ENCODE measurements around the gene POLR2H.

The POLR2H gene

DNA sequence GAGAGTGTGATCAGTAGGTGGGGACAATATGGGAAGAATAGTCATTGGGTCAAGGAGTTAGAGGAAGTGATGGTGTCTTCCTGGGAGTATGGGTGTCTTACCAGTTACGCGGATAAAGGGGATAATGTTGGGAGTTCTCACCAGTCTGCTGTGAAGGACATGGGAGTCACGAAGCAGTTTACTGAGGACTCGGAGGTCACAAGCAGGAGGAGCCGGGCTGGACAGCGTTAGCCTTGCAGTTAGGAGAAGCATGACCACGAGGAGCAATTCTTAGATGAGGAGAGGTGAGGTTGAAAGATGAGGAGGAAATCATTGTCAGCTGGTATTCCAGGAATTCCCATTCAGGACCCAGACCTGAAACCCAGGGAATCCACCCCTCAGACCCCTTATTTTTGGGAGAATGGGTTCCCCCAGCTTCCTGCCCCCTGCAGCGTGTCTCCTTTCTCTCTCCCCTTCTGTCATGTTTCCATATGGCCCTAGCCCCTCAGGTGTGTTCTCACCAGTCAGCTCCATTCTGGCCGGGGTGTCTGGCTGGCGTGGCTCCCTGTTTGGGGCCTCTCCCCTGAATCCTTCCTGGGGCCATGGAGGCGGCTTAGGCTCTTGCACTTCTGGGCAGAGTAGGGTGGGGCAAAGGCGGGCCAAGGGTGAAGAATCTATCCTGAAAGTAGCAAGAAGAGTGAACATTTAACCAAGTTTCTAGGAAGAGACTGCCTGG lies 14.4 kb downstream of the POLR2H start:
- no peak for DNase-seq

DNA sequence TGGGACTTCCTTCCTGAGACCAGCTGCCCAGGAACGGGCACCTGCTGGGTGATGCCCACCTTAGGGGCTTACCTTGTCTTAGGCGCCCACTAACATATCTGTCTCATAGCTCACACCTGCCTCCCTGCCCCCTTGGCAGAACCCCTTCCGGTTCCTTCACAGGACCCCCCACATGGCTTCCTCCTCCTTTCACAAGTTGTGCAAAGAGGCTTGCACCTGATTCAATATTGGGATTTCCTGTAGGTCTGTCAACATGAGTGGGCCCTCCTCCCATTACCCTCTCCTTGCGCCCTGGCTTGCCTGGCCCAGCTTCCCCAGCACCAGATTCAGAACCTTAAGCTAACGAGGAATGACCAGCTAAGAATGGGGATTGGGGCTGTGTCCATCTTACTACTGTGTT lies 15.9 kb downstream of the POLR2H start:
- no peak for DNase-seq

DNA sequence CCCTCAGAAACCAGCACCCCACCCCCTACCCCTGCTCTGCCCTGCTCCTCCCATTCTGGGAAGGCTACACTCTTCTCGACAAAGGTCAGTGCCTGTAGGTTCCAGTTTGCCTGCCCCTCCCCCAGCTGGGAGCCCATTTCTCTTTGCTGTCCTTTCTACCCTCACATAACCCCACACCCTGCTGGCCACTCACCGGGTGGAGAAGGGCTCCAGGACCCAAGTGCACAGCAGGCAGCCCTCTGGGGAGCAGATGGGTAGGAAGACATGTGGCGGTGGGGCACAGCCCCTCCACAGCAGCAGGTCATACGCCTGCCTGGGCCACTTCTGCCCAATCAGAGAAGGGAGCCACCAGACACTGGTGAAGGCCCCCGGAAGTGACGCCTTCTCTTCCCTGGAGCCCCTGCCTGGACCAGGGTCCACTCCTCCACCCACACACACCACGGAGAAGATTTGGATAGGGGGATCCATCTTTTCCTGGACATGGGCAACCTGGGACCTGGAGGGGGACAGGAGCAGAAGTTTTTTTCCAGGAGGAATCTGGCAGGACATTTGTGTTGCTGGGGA lies 16.5 kb downstream of the POLR2H start, which contains the start of gene THPO:
TSS of gene THPO (minus strand) at position 326 of the 564 bp plus-strand sequence. CDS start 1,948 bp downstream, outside the sequence.
- DNase-seq, result no peak

DNA sequence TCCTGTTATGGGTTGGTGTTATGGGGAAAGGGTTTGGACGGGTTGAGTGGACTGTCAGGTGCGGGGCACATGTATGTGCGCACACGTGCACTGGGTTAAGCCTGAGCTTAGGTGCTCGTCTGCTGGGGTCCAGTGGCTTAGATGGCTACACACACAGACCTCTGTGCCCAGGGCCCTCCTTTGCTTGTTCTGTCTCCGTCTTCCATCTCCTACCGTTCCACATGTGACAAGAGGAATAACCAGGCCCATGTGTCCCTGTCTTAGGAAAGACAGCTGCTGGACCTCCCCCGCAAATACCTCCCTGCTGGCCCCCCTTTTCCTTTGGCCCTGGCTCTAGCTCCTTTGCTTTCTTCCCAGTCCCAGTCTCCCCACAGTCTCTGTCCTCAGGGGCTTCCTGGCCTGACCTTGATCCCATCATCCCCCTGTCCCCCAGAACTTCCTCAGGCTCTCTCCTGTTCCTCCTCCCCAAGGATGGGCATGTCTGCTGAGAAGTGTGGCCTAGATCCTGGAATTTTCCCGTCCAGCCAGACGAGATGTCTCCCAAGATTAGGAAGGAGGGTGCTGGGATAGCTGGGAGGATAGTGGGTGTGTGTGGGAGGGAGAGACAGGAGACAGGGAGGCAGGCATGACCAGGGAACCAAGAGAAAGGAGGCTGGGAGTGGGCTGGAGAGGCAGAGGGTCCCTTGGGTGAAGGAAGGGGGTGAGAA lies 17.3 kb downstream of the POLR2H start:
- no peak for DNase-seq

DNA sequence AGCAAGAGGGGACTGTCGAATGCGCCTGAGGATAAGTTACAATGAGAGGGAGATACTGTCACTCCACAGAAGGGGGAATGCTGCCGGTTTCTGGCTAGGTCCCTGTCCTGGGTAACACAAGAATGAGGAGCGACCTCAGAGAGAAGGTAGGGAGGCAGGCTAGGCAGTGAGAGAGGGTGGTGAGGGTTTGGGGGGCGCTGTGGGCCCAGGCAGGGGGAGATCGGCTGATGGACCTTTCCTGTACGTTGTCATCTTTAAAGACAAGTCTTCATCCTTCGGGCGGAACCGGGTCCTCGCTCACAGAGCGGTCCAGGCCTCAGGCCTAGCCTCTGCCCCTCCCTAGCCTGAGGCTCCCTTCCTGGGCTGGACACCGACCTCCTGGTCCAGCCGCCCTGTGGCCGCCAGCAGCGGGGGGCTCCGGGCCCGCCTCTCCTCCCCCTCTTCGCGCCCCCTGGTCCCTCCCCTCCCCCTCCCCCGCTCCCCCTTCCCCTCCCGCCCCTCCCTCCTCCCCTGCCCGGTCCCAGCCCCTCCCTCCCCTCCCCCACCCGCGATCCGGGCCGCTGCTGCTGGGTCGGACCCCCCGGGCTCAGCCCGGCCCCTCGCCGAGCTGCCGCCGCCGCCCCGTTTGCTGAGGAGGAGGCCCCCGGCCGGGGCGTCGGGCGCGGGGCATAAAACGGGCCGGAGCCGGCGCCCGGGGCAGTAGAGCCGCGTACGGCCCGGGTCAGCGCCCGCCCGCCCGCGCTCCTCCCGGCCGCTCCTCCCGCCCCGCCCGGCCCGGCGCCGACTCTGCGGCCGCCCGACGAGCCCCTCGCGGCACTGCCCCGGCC lies 18.1 kb downstream of the POLR2H start, which contains the start of gene CHRD:
TSS of gene CHRD (plus strand) at position 697 of the 827 bp plus-strand sequence. CDS start 265 bp downstream, outside the sequence.
- no peak for DNase-seq

DNA sequence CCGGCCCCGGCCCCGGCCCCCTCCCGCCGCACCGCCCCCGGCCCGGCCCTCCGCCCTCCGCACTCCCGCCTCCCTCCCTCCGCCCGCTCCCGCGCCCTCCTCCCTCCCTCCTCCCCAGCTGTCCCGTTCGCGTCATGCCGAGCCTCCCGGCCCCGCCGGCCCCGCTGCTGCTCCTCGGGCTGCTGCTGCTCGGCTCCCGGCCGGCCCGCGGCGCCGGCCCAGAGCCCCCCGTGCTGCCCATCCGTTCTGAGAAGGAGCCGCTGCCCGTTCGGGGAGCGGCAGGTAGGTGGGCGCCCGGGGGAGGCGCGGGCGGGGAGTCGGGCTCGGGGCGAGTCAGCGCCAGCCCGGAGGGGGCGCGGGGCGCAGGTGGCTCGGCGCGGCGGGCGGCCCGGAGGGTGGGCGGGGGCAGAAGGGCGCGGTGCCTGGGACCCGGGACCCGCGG lies 18.7 kb downstream of the POLR2H start:
- DNase-seq, result no peak

DNA sequence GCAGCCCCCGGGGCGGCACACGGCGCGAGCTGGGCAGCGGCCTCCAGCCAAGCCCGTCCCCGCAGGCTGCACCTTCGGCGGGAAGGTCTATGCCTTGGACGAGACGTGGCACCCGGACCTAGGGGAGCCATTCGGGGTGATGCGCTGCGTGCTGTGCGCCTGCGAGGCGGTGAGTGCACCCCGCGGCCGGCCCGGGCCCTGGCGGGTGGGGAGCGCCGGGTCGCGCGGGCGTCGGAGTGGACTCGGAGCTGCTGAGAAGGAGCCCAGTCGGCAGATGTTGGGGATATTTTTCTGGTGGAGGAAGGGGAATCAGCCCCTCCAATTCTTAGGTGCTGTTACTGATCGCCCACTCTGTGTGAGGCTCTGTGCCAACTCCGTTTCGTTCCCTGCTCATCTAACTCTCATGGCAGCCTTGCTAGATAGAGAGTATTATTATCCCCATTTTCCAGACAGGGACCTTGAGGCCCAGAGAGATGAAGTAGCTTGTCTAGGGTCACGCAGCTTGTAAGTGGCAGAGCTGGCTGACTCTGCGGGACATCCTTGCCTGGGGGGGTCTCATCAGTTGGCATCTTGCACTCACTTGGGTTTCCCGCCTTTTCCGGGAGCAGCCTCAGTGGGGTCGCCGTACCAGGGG lies 19.2 kb downstream of the POLR2H start:
- no peak for DNase-seq

DNA sequence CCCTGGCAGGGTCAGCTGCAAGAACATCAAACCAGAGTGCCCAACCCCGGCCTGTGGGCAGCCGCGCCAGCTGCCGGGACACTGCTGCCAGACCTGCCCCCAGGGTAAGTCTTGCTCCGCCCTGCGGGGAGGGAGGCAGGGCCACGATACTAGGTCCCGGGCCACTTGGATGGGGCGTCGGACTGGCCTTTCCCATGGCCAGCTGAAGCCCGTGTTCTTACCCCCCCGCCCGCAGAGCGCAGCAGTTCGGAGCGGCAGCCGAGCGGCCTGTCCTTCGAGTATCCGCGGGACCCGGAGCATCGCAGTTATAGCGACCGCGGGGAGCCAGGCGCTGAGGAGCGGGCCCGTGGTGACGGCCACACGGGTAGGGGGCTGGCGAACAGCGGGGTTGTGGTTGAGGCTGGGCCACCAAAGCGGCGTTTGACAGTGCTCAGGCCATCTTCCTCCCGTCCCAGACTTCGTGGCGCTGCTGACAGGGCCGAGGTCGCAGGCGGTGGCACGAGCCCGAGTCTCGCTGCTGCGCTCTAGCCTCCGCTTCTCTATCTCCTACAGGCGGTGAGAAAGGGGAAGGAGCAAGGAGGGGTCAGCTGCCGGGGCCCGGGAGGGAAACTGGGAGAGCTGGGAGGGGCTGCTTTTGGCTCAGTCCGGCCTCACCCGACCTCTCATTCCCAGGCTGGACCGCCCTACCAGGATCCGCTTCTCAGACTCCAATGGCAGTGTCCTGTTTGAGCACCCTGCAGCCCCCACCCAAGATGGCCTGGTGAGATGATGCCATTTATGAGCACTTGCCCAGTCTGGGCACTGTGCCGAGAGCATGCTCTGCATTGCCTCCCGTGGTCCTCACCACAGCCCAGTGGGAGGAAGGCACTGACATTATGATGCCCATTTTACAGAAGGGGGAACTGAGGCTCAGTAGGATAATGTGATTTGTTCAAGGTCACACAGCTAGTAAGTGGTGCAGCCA lies 20.0 kb downstream of the POLR2H start:
- DNase-seq, result no peak

DNA sequence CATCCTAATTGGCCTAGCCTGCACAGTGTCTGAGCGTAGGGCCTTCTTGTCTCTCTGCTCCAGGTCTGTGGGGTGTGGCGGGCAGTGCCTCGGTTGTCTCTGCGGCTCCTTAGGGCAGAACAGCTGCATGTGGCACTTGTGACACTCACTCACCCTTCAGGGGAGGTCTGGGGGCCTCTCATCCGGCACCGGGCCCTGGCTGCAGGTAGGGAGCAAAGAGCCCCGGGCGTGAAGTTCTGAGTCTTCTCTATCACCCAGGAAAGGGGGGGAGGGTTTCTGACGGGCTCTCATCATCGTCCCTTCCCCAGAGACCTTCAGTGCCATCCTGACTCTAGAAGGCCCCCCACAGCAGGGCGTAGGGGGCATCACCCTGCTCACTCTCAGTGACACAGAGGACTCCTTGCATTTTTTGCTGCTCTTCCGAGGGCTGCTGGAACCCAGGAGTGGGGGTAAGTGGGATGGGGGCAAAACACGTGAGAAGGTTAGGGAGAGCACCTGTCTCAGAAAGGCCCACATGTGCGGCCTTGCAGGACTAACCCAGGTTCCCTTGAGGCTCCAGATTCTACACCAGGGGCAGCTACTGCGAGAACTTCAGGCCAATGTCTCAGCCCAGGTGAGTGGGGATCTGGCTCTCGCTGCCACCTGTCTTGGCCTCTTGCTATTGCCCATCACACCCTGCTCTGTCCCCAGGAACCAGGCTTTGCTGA lies 21.0 kb downstream of the POLR2H start:
- no peak for DNase-seq

DNA sequence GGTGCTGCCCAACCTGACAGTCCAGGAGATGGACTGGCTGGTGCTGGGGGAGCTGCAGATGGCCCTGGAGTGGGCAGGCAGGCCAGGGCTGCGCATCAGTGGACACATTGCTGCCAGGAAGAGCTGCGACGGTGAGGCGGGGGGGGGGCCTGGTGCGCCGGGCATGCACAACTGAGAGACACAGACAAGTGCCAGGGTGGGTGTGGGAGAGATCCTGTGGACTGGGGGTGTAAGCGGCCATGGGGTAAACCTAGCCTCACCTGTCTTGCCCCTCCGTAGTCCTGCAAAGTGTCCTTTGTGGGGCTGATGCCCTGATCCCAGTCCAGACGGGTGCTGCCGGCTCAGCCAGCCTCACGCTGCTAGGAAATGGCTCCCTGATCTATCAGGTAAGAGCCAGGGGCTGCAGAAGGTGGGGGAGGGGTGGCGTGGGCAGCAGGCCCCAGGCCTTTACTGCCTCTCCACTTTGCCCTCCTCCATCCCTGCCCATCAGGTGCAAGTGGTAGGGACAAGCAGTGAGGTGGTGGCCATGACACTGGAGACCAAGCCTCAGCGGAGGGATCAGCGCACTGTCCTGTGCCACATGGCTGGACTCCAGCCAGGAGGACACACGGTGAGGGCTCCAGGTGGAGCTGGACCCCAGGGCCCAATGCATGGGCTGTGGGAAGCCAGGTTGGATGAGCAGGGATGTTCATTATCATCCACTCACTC lies 21.7 kb downstream of the POLR2H start:
- no peak for DNase-seq

DNA sequence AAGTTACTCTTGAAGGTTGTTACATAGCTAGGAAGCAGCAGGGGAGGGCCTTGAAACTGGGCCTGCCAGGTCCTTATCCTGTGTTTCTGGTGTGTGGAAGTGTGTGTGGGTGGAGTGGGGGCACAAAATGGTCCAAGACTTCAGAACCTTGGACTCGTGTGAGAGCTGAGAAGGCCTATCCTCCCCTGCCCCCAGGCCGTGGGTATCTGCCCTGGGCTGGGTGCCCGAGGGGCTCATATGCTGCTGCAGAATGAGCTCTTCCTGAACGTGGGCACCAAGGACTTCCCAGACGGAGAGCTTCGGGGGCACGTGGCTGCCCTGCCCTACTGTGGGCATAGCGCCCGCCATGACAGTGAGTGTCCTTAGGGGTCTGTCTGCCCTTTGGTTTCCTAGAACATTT lies 22.8 kb downstream of the POLR2H start:
- DNase-seq, result no peak

DNA sequence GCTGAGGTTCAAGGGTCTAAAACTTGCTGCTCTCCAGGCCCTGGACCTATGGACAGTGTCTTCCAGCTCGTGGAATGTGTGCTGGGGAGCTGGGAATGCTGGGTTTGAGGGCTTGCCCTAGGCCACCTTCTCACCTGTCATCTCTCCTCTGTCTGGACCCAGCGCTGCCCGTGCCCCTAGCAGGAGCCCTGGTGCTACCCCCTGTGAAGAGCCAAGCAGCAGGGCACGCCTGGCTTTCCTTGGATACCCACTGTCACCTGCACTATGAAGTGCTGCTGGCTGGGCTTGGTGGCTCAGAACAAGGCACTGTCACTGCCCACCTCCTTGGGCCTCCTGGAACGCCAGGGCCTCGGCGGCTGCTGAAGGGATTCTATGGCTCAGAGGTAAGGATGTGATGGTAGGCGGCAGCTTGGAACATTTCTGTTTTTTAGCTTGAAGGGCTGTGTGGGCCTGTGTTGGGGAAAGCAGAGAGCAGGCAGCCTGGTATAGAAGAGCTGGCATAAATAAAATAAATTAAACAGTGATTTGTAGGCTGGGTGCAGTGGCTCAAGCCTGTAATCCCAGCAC lies 23.4 kb downstream of the POLR2H start:
- DNase-seq, result no peak

DNA sequence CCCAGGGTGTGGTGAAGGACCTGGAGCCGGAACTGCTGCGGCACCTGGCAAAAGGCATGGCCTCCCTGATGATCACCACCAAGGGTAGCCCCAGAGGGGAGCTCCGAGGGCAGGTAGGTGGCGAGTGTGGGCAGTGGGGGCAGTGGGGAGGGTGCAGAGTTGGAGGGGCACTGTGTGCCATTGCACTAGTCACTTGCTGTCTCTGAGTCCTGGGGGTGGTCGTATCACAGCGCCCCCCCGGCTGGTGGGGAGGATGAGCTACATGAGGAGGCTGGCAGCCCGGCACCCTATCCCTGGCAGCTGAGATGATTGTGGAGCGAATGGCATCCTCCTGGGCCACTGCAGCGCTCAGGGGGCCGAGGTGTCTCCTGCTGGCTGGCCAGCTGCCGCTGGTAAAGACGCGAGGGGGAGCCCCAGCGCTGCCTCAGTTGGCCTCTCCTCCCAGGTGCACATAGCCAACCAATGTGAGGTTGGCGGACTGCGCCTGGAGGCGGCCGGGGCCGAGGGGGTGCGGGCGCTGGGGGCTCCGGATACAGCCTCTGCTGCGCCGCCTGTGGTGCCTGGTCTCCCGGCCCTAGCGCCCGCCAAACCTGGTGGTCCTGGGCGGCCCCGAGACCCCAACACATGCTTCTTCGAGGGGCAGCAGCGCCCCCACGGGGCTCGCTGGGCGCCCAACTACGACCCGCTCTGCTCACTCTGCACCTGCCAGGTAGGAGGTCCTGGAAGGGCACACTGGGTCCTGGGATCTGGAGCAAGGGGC lies 24.7 kb downstream of the POLR2H start:
- DNase-seq, result no peak

DNA sequence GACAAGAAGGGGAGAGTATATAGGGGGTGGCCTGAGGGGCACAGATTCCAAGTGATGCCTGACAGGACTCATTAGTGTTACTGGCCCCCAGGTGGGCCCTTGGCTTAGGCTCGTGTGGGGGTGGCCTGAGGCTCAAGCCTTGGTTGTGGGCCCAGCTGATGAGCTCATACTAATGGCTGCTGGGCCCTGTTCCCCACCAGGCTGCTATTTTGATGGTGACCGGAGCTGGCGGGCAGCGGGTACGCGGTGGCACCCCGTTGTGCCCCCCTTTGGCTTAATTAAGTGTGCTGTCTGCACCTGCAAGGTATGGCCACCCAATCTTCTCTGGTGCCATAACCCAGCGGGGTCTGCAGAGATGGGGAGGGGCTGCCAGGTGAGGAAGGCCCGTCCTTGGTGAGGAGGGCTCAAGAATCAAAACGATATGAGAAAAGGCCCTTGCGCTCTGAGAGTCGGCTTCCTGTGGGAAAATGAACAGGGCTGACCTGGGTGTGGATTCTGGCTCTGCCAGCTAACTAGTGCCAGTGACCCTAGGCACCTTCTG lies 25.7 kb downstream of the POLR2H start:
- no peak for DNase-seq

DNA sequence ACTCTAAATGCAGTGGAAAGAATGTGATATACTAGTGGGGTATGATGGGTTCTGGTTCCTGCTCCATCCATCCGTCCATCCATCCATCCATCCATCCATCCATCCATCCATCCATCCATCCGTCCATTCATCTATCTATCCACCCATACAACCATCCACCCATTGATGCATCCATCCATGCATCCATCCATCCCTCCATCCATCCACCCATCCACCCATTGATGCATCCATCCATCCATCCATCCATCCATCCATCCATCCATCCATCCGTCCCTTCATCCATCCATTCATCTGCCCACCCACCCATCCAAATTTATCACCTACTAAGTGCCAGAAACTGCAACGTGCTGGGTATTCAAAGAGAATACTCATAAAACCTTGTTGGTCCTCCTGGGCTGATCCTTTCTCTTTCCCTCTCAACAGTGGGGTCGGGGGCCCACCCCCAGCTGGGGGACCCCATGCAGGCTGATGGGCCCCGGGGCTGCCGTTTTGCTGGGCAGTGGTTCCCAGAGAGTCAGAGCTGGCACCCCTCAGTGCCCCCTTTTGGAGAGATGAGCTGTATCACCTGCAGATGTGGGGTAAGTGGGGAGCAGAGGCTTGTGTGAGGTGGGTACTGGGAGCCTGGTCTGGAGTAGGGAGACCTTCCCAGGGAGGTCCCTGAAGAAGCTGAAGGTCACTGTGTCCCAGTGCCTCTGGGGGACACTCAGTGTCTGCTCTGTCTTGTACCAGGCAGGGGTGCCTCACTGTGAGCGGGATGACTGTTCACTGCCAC lies 26.8 kb downstream of the POLR2H start:
- DNase-seq, result no peak

DNA sequence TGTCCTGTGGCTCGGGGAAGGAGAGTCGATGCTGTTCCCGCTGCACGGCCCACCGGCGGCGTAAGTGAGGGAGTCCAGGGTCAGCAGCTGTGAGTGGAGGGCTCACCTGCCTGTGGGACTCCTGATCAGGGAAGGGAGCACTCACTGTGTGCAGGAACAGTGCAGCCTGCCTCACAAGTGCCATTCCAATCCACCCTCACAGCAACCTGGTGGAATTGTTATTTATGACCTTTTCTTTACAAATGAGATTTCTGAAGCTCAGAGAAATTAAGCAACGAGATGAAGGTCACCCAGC lies 27.4 kb downstream of the POLR2H start:
- DNase-seq, result no peak

DNA sequence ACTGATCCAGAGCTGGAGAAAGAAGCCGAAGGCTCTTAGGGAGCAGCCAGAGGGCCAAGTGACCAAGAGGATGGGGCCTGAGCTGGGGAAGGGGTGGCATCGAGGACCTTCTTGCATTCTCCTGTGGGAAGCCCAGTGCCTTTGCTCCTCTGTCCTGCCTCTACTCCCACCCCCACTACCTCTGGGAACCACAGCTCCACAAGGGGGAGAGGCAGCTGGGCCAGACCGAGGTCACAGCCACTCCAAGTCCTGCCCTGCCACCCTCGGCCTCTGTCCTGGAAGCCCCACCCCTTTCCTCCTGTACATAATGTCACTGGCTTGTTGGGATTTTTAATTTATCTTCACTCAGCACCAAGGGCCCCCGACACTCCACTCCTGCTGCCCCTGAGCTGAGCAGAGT lies 27.9 kb downstream of the POLR2H start:
- no peak for DNase-seq

DNA sequence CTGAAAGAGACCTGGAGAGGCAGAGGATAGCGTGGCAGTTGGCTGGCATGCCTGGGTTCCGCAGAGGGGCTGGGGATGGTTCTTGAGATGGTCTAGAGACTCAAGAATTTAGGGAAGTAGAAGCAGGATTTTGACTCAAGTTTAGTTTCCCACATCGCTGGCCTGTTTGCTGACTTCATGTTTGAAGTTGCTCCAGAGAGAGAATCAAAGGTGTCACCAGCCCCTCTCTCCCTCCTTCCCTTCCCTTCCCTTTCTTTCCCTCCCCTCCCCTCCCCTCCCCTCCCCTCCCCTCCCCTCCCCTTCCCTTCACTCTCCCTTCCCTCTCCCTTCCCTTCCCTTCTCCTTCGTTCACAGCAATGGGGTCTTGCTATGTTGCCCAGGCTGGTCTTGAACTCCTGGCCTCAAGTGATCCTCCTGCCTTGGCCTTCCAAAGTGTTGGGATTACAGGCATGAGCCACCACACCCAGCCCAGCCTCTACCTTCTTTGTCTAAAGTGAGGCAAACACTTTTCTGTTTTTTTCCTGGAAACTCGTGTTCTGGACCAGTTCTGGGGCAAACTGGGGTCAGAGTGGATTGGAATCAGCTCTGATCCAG lies 28.5 kb downstream of the POLR2H start:
- no peak for DNase-seq

All from SIG-M5 (cell line).